Measurements from ENCODE around the gene LMNTD2. TPM values are rescaled to one million over a fixed set of nuclear protein-coding genes. Genes with fewer than 3 reads are reported as not detected.
A peak's percentile ranks its signal among the peaks of the same experiment; 100 is the strongest.

Gene LMNTD2
- total and polyA plus RNA-seq, 2 of the 13 experiments (the other 11 are each of a cell fraction or from before 2014, with no cell fraction given) = 1.1 to 3.1 TPM

DNA sequence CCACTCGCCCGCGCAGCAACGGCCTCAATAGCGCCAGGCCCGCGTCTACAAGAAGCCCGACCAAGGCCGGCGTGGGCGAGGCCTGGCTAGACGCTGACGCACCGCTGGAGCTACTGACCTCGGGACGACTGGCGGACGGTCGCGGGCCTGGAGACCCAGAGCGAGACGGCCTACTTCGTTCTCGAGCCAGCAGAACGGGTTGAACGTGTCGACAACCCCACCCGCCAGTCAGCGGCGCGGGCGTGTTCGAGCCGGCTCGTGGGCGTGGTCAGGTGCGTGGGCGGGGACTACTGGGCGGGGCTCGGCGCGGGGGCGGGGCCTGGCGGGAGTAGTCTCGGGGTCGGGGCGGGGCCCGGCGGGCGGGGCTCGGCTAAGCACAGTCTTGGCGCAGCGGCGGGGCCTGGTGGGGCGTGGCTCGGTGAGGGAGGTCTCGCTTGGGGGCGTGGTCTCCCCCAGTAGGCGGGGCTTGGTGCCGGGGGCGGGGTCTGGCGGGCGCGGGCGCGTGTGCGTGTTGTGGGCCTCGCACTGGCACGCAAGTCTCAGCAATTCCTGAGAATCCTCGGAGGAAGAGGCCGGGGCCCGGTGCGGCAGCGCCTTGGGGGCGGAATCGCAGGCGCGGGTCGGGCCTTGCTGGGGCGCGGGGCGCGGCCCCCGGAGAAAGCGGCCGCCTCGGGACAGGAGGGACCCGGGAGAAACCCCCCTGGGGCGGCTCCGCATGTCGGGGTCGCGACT lies 53.4 kb downstream of the LMNTD2 start, which contains the start of gene RNH1 (continued):
- TF ChIP-seq, protein P1, sequence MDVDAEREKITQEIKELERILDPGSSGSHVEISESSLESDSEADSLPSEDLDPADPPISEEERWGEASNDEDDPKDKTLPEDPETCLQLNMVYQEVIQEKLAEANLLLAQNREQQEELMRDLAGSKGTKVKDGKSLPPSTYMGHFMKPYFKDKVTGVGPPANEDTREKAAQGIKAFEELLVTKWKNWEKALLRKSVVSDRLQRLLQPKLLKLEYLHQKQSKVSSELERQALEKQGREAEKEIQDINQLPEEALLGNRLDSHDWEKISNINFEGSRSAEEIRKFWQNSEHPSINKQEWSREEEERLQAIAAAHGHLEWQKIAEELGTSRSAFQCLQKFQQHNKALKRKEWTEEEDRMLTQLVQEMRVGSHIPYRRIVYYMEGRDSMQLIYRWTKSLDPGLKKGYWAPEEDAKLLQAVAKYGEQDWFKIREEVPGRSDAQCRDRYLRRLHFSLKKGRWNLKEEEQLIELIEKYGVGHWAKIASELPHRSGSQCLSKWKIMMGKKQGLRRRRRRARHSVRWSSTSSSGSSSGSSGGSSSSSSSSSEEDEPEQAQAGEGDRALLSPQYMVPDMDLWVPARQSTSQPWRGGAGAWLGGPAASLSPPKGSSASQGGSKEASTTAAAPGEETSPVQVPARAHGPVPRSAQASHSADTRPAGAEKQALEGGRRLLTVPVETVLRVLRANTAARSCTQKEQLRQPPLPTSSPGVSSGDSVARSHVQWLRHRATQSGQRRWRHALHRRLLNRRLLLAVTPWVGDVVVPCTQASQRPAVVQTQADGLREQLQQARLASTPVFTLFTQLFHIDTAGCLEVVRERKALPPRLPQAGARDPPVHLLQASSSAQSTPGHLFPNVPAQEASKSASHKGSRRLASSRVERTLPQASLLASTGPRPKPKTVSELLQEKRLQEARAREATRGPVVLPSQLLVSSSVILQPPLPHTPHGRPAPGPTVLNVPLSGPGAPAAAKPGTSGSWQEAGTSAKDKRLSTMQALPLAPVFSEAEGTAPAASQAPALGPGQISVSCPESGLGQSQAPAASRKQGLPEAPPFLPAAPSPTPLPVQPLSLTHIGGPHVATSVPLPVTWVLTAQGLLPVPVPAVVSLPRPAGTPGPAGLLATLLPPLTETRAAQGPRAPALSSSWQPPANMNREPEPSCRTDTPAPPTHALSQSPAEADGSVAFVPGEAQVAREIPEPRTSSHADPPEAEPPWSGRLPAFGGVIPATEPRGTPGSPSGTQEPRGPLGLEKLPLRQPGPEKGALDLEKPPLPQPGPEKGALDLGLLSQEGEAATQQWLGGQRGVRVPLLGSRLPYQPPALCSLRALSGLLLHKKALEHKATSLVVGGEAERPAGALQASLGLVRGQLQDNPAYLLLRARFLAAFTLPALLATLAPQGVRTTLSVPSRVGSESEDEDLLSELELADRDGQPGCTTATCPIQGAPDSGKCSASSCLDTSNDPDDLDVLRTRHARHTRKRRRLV (CRISPR knock-in tag; IDR thresholded peaks at IDR 0.05) = 0 out of 2 replicates have a peak, but pooled peaks have one; percentile 16
- TF ChIP-seq FOXC1 (CRISPR knock-in tag; IDR thresholded peaks at IDR 0.05; ENCODE audit: borderline replicate concordance) = 0 out of 2 replicates have a peak, but pooled peaks have one; percentile 9
- TF ChIP-seq, protein P2, sequence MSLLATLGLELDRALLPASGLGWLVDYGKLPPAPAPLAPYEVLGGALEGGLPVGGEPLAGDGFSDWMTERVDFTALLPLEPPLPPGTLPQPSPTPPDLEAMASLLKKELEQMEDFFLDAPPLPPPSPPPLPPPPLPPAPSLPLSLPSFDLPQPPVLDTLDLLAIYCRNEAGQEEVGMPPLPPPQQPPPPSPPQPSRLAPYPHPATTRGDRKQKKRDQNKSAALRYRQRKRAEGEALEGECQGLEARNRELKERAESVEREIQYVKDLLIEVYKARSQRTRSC (CRISPR knock-in tag; IDR thresholded peaks at IDR 0.05; ENCODE audit: low read depth) = no peak
- TF ChIP-seq KMT2B (CRISPR knock-in tag; IDR thresholded peaks at IDR 0.05) = peak; percentile 23; the same call in 1 of the 2 replicates
- no peak for TF ChIP-seq ZNF354B (CRISPR knock-in tag; IDR thresholded peaks at IDR 0.05)
- TF ChIP-seq, protein P3, sequence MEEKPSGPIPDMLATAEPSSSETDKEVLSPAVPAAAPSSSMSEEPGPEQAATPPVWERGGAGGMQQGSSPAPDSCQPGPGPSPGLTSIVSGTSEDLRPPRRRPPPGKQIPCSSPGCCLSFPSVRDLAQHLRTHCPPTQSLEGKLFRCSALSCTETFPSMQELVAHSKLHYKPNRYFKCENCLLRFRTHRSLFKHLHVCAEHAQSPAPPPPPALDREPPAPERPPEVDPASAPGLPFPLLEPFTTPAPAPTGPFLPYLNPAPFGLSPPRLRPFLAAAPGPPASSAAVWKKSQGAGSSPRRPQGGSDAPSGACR (CRISPR knock-in tag; IDR thresholded peaks at IDR 0.05) = no peak
- no peak for TF ChIP-seq KDM6A (CRISPR knock-in tag; IDR thresholded peaks at IDR 0.05; ENCODE audit: low read depth)
- TF ChIP-seq, protein P4, sequence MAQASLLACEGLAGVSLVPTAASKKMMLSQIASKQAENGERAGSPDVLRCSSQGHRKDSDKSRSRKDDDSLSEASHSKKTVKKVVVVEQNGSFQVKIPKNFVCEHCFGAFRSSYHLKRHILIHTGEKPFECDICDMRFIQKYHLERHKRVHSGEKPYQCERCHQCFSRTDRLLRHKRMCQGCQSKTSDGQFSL (CRISPR knock-in tag; IDR thresholded peaks at IDR 0.05) = no peak
- TF ChIP-seq, protein P5, sequence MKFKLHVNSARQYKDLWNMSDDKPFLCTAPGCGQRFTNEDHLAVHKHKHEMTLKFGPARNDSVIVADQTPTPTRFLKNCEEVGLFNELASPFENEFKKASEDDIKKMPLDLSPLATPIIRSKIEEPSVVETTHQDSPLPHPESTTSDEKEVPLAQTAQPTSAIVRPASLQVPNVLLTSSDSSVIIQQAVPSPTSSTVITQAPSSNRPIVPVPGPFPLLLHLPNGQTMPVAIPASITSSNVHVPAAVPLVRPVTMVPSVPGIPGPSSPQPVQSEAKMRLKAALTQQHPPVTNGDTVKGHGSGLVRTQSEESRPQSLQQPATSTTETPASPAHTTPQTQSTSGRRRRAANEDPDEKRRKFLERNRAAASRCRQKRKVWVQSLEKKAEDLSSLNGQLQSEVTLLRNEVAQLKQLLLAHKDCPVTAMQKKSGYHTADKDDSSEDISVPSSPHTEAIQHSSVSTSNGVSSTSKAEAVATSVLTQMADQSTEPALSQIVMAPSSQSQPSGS (CRISPR knock-in tag; IDR thresholded peaks at IDR 0.05) = peak; percentile 53; the same call in 1 of the 2 replicates
- TF ChIP-seq POLR2AphosphoS2 (IDR thresholded peaks at IDR 0.05; ENCODE audit: low read depth, low read length) = no peak
- TF ChIP-seq RCOR2 (CRISPR knock-in tag; IDR thresholded peaks at IDR 0.05) = no peak
- no peak for TF ChIP-seq ZNF839 (CRISPR knock-in tag; IDR thresholded peaks at IDR 0.05; ENCODE audit: borderline replicate concordance)
- no peak for TF ChIP-seq TOE1 (CRISPR knock-in tag; IDR thresholded peaks at IDR 0.05)
- TF ChIP-seq ZNF629 (CRISPR knock-in tag; conservative IDR thresholded peaks at IDR 0.05) = no peak
- TF ChIP-seq FOXA3 (CRISPR knock-in tag; IDR thresholded peaks at IDR 0.05) = no peak
- no peak for TF ChIP-seq MTF2 (CRISPR knock-in tag; IDR thresholded peaks at IDR 0.05; ENCODE audit: borderline replicate concordance)
- TF ChIP-seq EED (CRISPR knock-in tag; IDR thresholded peaks at IDR 0.05) = 0 out of 2 replicates have a peak, but pooled peaks have one; percentile 14
- TF ChIP-seq HNRNPK (IDR thresholded peaks at IDR 0.05; ENCODE audit: low read depth, low read length, poor library complexity, severe bottlenecking) = no peak
- TF ChIP-seq FLYWCH1 (CRISPR knock-in tag; IDR thresholded peaks at IDR 0.05) = no peak
- TF ChIP-seq ZNF230 (CRISPR knock-in tag; IDR thresholded peaks at IDR 0.05) = 0 out of 2 replicates have a peak, but pooled peaks have one; percentile 10

All from HepG2 (cell line).